ENCODE data around the gene MORN3.

MORN3 gene

GRCh38 chr12:121632069-121632970 is 37.1 kb downstream of the MORN3 start:
- no peak overlapping the region for H3K27ac ChIP-seq (ENCODE audit: low read length)
- H3F3A ChIP-seq (ENCODE audit: insufficient read depth, low read length): no peaks in the 10 kb centered on the region
- H3K79me2 ChIP-seq (ENCODE audit: low read length): peaks cover 10% of the 10 kb centered on the region
- H3K4me2 ChIP-seq (ENCODE audit: low read depth, low read length): no peak overlapping the region
- no peak overlapping the region for H2AFZ ChIP-seq (ENCODE audit: low read length)
- peaks cover 6% of the 10 kb centered on the region; the same call in 1 of the 2 replicates for H3K4me1 ChIP-seq (ENCODE audit: low read length)
- no peaks in the 10 kb centered on the region for H3K9me3 ChIP-seq (replicated peaks; ENCODE audit: insufficient read depth, low read length)
- H3K4me3 ChIP-seq (ENCODE audit: low read length): no peak overlapping the region
- H3K9ac ChIP-seq (ENCODE audit: low read length): no peak overlapping the region
- no peaks in the 10 kb centered on the region for H3K36me3 ChIP-seq (replicated peaks; ENCODE audit: insufficient read depth, low read length)
- H3K27me3 ChIP-seq (replicated peaks; ENCODE audit: insufficient read depth, low read length): no peaks in the 10 kb centered on the region
- no peak for DNase-seq
- no peaks in the 10 kb centered on the region for H4K20me1 ChIP-seq (ENCODE audit: insufficient read depth, low read length)
- H3K9me2 ChIP-seq (replicated peaks; ENCODE audit: insufficient read depth, low read length): no peaks in the 10 kb centered on the region
- TF ChIP-seq EZH2phosphoT487 (IDR thresholded peaks at IDR 0.05; ENCODE audit: low read length) (no peak), EZH2 (optimal IDR thresholded peaks at IDR 0.05; ENCODE audit: low read depth, low read length) (no peak), CTCF (IDR thresholded peaks at IDR 0.05; ENCODE audit: low read length) (no peak)

- DNase-seq: no peak
- Histone ChIP-seq H3K36me3 (replicated peaks; ENCODE audit: insufficient read depth, low read length) (no peaks in the 10 kb centered on the region), H3K4me1 (ENCODE audit: low read length) (peaks cover 6% of the 10 kb centered on the region; the same call in 1 of the 2 replicates), H3K4me3 (ENCODE audit: low read length) (no peak overlapping the region), H3K27ac (ENCODE audit: low read length) (no peak overlapping the region), H3K9ac (ENCODE audit: low read length) (no peak overlapping the region), H3K4me2 (ENCODE audit: low read depth, low read length) (no peak overlapping the region), H3K27me3 (replicated peaks; ENCODE audit: insufficient read depth, low read length) (no peaks in the 10 kb centered on the region), H3K9me3 (replicated peaks; ENCODE audit: insufficient read depth, low read length) (no peaks in the 10 kb centered on the region), H4K20me1 (ENCODE audit: insufficient read depth, low read length) (no peaks in the 10 kb centered on the region), H3K9me2 (replicated peaks; ENCODE audit: insufficient read depth, low read length) (no peaks in the 10 kb centered on the region), H2AFZ (ENCODE audit: low read length) (no peak overlapping the region), H3F3A (ENCODE audit: insufficient read depth, low read length) (no peaks in the 10 kb centered on the region), H3K79me2 (ENCODE audit: low read length) (peaks cover 12% of the 10 kb centered on the region)
- TF ChIP-seq EZH2phosphoT487 (IDR thresholded peaks at IDR 0.05; ENCODE audit: low read length) (no peak), EZH2 (optimal IDR thresholded peaks at IDR 0.05; ENCODE audit: low read depth, low read length) (no peak), CTCF (IDR thresholded peaks at IDR 0.05; ENCODE audit: low read length) (no peak)
Measured at GRCh38 chr12:121630791-121631355, 38.6 kb downstream of the MORN3 start.

- Histone ChIP-seq H3K27ac (ENCODE audit: low read length) (no peak overlapping the region), H3K4me1 (ENCODE audit: low read length) (peaks cover 6% of the 10 kb centered on the region; the same call in 1 of the 2 replicates)
- DNase-seq: no peak
Measured at GRCh38 chr12:121628536-121628935, 40.9 kb downstream of the MORN3 start.

More at GRCh38 chr12:121628536-121628935, 40.9 kb downstream of the MORN3 start:
- Histone ChIP-seq H3K4me2 (ENCODE audit: low read depth, low read length) (no peak overlapping the region), H3K9me2 (replicated peaks; ENCODE audit: insufficient read depth, low read length) (no peaks in the 10 kb centered on the region), H3K36me3 (replicated peaks; ENCODE audit: insufficient read depth, low read length) (no peaks in the 10 kb centered on the region), H3K9ac (ENCODE audit: low read length) (no peak overlapping the region), H3K79me2 (ENCODE audit: low read length) (peaks cover 12% of the 10 kb centered on the region), H3F3A (ENCODE audit: insufficient read depth, low read length) (no peaks in the 10 kb centered on the region; the same call in 1 of the 2 replicates), H3K27me3 (replicated peaks; ENCODE audit: insufficient read depth, low read length) (no peaks in the 10 kb centered on the region), H3K9me3 (replicated peaks; ENCODE audit: insufficient read depth, low read length) (no peaks in the 10 kb centered on the region), H2AFZ (ENCODE audit: low read length) (no peak overlapping the region), H3K4me3 (ENCODE audit: low read length) (no peak overlapping the region), H4K20me1 (ENCODE audit: insufficient read depth, low read length) (no peaks in the 10 kb centered on the region)
- TF ChIP-seq EZH2phosphoT487 (IDR thresholded peaks at IDR 0.05; ENCODE audit: low read length) (no peak), EZH2 (optimal IDR thresholded peaks at IDR 0.05; ENCODE audit: low read depth, low read length) (no peak), CTCF (IDR thresholded peaks at IDR 0.05; ENCODE audit: low read length) (no peak)
